SK-N-DZ (cell line): ENCODE measurements around the gene SHROOM3.

Experiments used
- DNase-seq: peaks from one replicate; pipeline ENCODE4 v3.0.0-alpha.2; 2015; ENCODE audit warnings: low spot score
- small RNA-seq, 2 experiments: library from RNA; depleted of rRNA; stranded (forward); fragments of <200 nt; gene quantifications; one replicate each; pipeline ENCODE3, GENCODE V24; 2014

SHROOM3 gene

DNA sequence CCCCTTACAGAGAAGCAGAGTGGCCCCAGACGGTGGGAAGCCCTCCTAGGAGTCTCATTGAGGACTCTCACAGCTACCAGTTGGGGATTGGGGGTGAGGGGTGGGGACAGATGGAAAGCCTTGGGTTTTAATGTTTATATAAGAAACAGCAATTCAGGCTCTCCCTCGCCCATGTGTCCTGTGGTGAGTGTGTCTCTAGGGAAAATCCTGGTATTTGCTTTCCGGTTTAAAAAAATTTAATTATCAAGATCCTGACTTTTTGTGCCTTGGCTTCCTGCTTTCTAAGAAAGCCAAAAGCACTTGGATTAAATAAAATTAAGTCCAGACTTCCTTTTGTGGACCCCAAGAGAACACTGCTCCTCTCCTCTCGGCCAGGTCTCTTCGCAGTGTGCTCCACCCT, 369.1 kb downstream of the SHROOM3 start:
- no peak for DNase-seq

DNA sequence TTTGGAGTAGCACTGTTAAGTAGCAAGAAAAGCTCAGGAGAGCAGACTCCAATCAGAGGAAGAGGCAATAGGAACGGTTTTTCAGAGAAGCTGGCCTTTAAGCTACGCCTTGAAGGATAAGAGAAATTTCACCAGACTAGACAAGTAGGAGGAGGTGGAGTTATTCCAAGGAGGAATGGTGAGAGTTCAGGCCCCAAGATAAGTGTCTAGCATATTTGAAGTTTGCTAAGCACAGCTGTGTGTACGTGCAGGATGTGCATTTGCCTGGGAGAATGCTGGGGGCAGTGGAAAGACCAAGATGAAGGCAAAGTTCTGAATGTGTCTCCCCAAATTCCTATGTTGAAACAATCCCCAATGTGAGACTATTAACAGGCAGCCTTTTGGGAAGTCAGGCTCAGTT, 371.3 kb downstream of the SHROOM3 start:
- DNase-seq, result no peak

DNA sequence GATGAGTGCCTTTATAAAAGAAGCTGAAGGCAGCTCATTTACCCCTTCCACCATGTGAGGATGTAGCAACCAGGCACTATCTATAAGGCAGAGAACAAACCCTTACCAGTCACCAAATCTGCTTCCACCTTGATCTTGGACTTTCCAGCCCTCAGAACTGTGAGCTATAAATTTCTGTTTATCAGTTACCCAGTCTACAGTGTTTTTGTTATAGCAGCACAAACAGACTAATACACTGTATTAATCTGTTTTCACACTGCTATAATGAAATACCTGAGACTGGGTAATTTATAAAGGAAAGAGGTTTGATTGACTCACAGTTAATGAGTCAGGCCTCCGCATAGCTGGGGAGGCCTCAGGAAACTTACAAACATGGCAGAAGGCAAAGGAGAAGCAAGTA, 371.7 kb downstream of the SHROOM3 start:
- DNase-seq, result no peak

DNA sequence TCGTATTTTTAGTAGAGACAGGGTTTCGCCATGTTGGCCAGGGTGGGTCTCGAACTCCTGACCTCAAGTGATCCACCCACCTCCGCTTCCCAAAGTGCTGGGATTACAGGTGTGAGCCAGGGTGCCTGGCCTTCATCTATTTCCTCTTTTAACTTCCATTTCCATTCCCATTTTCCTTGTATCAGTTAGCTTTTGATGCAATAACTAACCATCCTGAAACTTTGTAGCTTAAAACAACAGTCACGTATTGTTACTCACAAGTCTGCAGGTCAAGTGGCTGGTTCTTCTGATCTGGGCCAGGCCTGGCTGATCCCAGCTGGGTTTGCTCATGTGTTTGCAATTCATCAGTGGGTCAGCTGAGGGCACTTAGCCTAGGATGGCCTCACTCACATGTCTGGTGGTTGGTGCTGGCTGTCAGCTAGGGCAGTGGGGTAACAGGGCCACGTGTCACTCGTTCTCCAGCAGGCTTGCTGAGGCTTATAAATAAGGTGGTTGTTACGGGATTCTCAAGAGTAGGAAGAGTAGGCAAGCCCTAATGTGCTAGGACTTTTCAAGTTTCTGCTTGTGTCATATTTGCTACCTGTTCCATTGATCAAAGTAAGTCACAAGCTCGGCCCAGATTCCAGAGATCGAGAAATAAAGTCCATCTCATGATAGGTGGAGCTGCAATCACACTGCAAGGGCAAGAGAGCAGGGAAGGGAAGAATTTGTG, 374.7 kb downstream of the SHROOM3 start:
- DNase-seq, result peak; percentile 8

DNA sequence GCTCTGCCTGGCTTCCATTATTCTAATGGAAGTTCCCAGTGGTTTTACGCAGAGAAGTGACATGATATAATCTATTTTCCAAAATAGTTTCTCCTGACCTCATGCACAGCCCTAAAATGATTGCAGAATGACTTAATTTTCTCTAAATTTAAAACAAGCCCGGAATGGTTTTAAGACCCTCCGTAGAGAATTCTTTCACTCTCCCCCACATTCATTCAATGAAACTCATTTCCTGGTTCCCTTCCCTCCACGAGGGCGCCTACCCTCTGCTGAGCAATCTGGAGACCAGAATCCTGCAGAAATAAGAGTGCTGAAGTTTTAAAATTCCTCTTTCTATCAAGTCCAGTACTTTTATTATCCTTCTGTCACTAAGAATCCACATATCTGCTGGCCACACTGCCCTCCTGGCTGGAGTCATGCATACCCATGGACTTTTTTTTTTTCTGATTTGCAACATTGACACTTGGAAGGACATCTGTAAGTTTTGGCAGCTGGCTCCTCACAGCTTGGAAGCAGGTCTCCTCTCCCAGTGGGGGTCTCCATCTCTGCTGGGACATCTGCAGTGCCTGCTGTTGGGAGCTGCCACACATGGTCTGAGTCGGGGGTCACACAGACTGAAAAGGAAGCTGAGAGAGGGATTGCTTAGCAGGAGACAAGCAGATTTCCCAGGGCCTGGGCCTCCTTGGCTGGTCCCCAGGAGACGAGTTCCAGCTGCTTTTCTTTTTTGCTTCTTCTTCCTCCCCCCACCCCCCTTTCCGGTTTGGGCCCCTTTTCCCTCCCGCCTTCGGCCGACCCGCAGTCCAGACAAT, 376.8 kb downstream of the SHROOM3 start:
- peak; percentile 5 for DNase-seq

DNA sequence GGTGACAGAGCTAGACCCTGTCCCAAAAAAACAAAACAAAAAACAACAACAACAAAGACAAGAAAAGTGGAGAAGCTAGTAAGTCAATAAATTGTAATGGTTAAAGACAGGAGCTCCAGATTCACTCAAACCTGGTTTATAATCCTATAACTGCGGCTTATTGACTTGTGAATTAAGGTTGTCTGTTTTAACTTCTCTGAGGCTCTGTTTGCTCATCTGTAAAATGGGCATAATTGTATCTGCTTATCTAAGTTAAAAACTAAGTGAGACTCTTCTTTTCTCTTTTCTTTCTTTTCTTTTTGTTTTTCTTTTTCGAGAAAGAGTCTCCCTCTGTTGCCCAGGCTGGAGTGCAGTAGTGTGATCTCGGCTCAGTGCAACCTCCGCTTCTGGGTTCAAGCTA, 378.0 kb downstream of the SHROOM3 start:
- DNase-seq, result no peak

DNA sequence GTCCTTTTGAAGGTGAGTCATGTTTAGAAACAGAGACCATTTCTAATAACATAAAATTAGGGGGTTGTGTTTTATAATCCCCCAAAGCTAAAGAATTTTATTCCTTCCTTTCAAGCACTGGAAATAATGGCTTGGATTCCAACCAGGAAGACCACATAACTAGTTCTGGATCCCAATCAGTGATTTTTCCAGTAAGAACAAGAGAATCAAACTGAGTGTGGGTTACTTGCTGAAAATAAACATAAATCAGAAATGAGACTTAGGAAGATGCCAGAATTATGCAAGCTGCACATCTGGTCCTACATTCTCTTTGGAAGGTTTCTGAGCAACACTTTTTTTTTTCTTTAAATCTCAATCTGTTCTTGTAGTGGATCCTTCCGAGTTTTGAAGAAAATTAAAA, 386.6 kb downstream of the SHROOM3 start:
- DNase-seq, result no peak

DNA sequence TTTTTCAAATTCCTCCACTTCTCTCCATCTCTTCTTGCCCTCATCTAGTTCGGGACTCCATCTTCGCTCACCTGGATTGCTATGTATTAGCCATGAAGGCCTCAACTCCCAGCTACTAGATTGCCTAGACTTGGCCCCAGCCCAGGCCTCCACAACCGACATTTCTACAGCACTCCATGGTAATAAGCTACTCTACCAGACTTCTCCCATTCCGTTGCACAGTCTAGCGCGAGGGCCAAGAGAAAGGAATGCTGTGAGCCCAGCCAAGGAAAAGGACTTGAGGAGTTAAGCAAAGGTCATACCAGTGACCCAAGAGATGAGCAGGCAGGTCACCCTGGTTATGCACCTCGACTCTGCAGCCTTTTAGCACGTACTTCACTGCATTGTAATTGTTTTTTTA, 387.3 kb downstream of the SHROOM3 start:
- DNase-seq, result no peak

DNA sequence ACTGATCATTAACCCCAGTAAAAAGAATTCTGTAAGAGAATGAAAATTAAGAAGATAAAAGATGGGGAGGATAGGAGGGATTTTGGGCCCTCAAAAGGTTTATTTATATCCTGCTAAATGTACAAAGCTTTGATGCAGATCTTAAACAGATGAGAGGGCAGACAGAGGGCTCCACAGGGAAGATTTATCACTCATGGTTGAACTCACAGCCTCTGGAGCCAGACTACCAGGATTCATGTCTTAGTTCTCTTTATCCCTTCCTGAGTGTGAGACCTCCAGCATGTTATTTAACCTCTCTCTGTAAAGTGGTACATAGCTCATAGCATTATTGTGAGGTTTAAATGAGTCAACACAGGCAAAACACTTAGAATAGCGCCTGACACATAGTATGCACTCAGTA, 388.5 kb downstream of the SHROOM3 start:
- no peak for DNase-seq

DNA sequence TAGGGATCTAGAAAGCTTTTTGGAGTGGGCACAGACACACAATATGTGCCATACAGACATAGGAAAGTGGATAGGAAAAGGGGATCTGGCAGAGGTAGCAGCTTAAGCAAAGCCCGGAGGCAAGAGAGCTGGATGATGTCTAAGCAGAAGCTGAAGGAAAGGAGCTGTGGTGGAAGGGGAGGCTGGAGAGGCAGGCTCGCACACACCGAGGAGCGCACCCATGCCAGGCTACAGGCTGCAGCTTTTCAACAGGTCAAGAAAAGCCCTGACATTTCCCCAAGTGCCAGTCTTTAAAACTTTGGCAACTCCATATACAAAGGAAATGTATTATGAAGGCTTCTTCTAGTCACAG, 395.6 kb downstream of the SHROOM3 start:
- DNase-seq, result no peak

DNA sequence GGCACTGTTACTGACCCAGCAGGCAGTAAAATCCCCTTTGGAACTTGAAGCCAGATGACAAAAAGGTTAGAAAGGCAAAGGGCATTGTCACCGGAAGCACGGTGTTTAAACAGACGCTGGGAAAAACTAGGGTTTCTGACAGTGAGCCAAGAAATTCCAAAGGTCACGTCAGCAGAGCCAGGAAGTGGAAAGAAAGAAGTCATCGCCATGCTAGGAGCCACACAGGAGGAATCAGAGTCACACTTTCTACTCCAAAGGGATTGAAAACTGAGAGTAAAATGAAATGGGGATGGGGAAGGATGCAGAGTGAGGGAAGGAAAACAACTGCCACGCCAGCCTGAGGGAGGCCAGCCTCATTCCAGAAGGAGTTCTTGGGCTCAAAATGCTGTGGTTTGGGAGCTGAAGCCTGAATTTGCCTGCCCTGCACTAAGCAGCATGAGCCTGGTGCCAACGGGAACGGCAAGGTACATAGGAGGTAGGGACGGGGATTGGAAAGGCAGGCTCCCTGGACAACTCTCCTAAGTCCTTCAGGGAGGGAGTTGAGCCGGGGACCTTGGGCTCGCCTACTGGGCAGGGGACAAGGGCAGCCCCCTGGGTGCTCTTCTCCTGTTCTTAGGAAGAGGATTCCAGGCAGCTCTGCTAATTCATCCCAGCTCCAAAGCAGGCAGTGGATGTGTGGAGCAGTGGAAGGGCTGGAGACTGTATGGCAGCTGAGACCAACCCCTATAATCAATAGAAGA, 396.1 kb downstream of the SHROOM3 start:
- DNase-seq, result no peak

DNA sequence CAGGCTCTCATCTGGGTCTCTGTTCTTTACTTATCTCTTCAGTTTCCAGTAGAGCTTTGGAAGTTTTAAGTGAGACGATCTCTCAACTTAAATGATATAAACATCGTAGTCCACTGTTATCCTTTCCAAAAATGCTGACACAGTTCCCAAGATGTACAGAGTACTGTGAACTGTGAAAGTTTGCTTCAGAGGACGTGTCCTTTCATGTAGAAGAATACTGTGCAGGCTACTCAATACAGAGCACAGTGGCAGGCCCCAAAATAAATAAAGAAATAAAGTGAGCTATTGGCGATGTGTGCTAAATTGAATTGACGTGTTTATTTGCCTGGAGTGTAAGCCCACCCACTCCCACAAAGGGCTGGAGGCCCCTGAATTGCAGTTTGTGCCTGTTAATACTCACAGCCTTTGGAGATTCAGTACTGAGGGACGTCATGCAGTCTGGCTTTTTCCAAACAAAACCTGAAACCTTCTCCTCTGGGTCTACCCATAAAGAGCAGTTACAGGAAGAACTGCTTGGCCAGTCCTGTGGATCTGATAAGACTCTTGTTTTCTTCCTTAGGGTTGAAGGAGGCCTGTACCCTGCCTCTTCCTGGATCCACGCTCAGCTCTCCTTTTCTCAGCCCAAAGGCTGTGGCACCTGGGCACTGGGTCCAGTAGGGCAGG, 396.8 kb downstream of the SHROOM3 start:
- DNase-seq, result no peak

Small RNA genes lying within 50 kb of the gene (small RNA-seq; reads per million reads assigned to genes)
- gene MIR4450 (0 reads per million in 2 experiments), gene RF00278 (0 reads per million in 2 experiments), gene RNU6-145P (0 reads per million in 2 experiments)
